Measurements from ENCODE around the gene HAUS5. TPM values are rescaled to one million over a fixed set of nuclear protein-coding genes. Genes with fewer than 3 reads are reported as not detected.

The HAUS5 gene, protein sequence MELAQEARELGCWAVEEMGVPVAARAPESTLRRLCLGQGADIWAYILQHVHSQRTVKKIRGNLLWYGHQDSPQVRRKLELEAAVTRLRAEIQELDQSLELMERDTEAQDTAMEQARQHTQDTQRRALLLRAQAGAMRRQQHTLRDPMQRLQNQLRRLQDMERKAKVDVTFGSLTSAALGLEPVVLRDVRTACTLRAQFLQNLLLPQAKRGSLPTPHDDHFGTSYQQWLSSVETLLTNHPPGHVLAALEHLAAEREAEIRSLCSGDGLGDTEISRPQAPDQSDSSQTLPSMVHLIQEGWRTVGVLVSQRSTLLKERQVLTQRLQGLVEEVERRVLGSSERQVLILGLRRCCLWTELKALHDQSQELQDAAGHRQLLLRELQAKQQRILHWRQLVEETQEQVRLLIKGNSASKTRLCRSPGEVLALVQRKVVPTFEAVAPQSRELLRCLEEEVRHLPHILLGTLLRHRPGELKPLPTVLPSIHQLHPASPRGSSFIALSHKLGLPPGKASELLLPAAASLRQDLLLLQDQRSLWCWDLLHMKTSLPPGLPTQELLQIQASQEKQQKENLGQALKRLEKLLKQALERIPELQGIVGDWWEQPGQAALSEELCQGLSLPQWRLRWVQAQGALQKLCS
- total RNA-seq = 10 to 100 TPM; 32.0 to 37.2 TPM

DNA sequence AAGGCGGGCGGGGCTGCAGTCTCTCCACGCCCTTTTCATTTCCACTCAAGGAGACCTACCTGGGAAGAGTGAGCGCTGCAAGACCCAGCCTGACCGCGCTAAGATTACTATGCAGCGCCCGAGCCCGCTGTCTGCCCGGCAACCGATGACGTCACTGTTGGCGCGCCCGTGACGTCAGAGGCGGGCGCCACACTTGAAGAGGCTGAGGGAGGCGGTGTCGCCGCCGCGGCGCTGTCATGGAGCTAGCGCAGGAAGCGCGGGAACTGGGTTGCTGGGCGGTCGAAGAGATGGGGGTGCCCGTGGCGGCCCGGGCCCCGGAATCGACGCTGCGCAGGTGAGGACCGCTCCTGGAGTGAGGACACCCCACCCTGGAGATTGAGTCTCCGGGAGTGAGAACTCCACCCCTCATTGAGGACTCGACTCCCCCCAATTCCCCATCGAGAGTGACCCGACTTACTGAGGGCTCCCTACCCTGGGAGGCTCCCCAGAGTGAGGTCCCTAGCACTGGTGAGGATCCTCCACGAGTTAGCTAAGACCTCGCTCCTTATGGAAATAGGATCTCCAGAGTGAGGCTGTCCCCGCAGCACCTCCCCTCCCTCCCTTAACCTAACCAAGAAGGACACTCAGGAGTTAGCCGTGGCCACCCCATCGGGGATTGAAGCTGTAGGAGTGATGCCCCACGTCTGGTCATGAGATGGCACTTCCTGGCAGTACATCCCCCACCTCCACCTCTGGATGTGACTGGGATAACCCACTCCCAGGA is at the start of gene HAUS5:
TSS of gene HAUS5 (plus strand) at position 177 of the 763 bp plus-strand sequence. CDS start at position 237, 60 bp downstream.
- Mint-ChIP-seq H3K4me1 (no peaks in the 10 kb centered on the region), H3K36me3 (ENCODE audit: low read depth) (peaks cover 16% of the 10 kb centered on the region), H3K4me3 (peak within 1 kb of the TSS; percentile 79), H3K9me3 (peaks cover 6% of the 10 kb centered on the region), H3K27me3 (no peaks in the 10 kb centered on the region), H3K27ac (peak within 1 kb of the TSS; percentile 91)
- ATAC-seq (replicated peaks) = peak; percentile 99

DNA sequence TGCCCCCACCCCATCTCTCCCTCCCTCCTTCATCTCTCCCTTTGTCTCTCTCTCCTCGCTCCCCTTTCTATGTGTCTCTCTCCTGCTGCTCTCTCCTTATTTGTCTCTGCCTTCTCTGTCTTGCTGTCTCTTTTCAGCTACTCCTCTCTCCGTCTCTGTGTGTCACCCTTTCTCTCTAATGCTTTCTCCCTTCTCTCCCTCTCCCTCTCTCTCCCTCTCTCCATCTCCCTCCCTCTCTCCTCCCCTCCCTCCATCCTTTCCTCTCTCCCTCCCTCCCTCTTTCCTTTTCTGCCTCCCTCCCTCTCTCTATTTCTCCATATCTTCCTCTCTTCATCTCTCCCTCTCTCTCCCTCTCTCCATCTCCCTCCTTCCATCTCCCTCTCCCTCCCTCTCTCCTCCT is 49.8 kb upstream of the HAUS5 start:
- Mint-ChIP-seq H3K27me3 (peaks cover 42% of the 10 kb centered on the region), H3K9me3 (no peaks in the 10 kb centered on the region), H3K36me3 (ENCODE audit: low read depth) (no peaks in the 10 kb centered on the region), H3K4me3 (no peak overlapping the region), H3K27ac (no peak overlapping the region), H3K4me1 (peaks cover 4% of the 10 kb centered on the region)
- ATAC-seq (replicated peaks) = no peak

DNA sequence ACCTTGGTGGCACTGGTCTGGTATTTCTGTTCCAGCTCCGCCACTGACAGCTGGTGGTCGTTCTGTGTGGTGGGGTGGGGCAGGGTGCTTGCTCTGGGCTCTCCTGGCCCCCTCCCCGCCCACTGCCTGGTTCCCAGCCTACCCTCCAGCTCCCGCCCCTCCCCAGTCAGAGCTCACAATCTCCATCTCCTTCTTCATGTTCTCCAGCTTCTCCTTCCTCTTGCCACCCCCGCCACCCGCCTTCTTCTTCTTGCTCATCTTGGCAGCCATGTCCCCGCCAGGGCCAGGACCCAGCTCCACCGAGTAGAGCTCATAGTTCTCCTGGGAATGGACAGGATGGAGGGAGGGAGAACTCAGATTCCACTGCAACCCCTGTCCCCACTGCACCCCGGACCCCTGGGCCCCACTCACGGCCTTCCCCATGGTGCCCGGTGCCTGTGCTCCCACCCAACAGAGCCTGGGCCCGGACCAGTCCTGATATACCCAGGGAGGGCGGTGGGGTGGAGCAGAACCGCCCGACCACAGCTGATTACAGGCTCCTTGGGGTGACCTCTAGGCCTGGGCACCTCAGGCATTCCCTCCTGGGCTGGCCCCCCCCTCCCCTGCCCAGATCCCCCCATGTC is 49.2 kb upstream of the HAUS5 start, which contains the start of gene ATP4A:
TSS of gene ATP4A (minus strand) at position 452 of the 623 bp plus-strand sequence. CDS start at position 423, 29 bp downstream.
- peaks cover 42% of the 10 kb centered on the region for H3K27me3 Mint-ChIP-seq
- H3K36me3 Mint-ChIP-seq (ENCODE audit: low read depth) = no peaks in the 10 kb centered on the region
- ATAC-seq (replicated peaks) = no peak
- H3K27ac Mint-ChIP-seq = no peak within 1 kb of the TSS
- peaks cover 4% of the 10 kb centered on the region for H3K4me1 Mint-ChIP-seq
- no peaks in the 10 kb centered on the region for H3K9me3 Mint-ChIP-seq
- H3K4me3 Mint-ChIP-seq = no peak within 1 kb of the TSS

DNA sequence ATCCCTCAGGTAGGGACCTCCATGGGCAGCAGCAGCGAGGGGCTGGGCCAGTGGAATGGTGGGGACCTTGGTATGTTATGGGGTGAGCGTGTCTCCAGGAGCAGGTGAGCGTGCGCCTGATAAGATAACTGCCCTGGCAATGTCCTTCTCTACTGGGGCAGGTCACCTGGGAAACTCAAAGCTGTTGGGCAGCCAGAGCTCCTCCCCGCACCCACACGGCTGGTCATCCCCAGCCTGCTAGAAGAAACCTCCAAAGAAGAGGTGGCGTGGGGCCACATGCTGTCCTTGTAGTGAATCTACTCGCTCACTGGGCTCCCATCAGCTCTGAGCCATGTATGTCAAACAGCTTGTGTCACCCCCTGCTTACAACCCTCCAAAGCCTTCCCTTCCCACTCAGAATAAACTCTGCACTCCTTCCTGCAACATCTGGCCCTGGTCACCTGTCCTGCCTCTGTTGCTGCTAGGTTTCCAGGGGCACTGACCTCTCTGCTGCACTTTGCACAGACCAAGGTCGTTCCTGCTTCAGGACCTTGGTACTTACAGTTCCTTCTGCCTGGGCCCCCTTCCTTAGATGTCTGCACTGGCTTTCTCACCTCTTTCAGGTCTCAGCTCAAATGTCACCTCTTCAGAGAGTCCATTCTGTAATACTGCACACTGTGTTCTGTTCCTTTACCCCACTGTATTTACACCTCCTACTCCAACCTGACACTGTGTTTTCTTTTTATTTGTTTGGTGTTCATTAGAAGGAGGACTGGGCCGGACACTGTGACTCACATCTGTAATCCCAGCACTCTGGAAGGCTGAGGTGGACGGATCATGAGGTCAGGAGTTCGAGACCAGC is 47.3 kb upstream of the HAUS5 start:
- Mint-ChIP-seq H3K36me3 (ENCODE audit: low read depth) (no peaks in the 10 kb centered on the region), H3K4me3 (no peak overlapping the region), H3K27ac (no peak overlapping the region), H3K27me3 (peaks cover 39% of the 10 kb centered on the region), H3K4me1 (peaks cover 4% of the 10 kb centered on the region), H3K9me3 (no peaks in the 10 kb centered on the region)
- no peak for ATAC-seq (replicated peaks)

DNA sequence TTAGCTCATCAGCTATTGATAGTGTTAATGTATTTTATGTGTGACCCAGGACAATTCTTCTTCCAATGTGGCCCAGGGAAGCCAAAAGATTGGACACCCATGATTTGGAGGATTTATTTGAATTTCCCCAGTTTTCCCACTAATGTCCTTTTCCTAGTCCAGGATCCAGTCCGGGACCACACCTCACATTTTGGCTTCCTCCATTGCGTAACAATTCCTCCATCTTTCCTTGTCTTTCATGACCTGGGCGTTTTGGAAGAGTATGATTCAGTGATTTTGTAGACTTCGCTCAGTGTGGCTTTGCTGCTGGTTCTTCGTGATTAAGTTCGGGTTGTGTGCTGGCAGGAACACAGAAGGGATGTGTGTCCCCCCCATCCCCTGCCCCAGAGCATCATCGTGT is 45.8 kb upstream of the HAUS5 start:
- Mint-ChIP-seq H3K9me3 (no peaks in the 10 kb centered on the region), H3K4me3 (no peak overlapping the region), H3K4me1 (no peaks in the 10 kb centered on the region), H3K27ac (no peak overlapping the region), H3K36me3 (ENCODE audit: low read depth) (no peaks in the 10 kb centered on the region), H3K27me3 (peaks cover 35% of the 10 kb centered on the region)
- no peak for ATAC-seq (replicated peaks)

DNA sequence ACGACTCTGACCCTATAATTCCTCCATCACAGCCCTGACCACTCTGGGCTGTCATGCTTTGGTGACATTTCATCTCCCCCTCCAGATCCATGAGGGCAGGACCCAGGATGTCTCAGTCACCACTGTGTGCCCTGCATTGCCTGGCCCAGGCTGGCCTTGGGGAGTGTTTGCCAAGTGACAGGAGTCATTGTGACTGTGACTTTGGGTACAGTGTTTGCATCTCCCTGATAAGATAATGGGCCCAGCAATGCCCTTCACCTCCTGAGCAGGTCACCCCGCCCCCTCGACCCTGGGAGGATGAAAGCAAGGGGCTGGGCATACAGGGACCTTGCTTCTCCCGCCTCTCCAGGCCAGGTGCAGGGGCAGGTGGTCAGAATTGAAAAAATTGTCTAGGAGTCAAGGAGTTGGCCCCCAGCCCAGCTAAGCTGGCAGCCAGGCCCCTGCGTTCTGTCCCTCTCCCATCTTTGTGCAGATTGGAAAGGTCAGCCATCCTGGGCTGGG is 43.2 kb upstream of the HAUS5 start:
- ATAC-seq (replicated peaks) = no peak
- H3K27me3 Mint-ChIP-seq = peaks cover 24% of the 10 kb centered on the region
- H3K36me3 Mint-ChIP-seq (ENCODE audit: low read depth) = no peaks in the 10 kb centered on the region
- H3K27ac Mint-ChIP-seq = no peak overlapping the region
- no peak overlapping the region for H3K4me3 Mint-ChIP-seq
- H3K4me1 Mint-ChIP-seq = no peaks in the 10 kb centered on the region
- peaks cover 3% of the 10 kb centered on the region for H3K9me3 Mint-ChIP-seq

DNA sequence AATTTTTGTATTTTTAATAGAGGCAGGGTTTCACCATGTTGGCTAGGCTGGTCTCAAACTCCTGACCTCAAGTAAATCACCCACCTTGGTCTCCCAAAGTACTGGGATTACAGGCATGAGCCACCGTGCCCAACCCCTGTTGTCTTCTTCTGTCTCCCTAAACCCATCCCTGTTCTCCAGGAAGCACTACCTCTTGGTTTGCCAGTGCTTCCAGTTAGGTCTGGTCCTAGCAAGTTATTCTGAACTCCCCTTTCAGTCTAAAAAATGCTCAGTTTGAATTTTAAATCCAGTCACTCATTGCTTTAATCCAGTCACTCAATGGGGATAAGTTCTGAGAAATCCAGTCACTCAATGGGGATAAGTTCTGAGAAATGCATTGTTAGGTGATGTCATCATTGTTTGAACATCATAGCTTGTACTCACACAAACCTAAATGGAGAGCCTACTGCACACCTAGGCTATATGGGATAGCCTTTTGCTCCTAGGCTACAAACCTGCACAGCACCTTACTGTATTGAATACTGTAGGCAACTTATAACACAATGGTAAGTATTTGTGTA is 41.0 kb upstream of the HAUS5 start:
- no peak overlapping the region for H3K4me3 Mint-ChIP-seq
- no peaks in the 10 kb centered on the region for H3K36me3 Mint-ChIP-seq (ENCODE audit: low read depth)
- H3K4me1 Mint-ChIP-seq = no peaks in the 10 kb centered on the region
- peak; percentile 34 for ATAC-seq (replicated peaks)
- H3K27ac Mint-ChIP-seq = no peak overlapping the region
- H3K27me3 Mint-ChIP-seq = peaks cover 19% of the 10 kb centered on the region
- H3K9me3 Mint-ChIP-seq = peaks cover 14% of the 10 kb centered on the region

DNA sequence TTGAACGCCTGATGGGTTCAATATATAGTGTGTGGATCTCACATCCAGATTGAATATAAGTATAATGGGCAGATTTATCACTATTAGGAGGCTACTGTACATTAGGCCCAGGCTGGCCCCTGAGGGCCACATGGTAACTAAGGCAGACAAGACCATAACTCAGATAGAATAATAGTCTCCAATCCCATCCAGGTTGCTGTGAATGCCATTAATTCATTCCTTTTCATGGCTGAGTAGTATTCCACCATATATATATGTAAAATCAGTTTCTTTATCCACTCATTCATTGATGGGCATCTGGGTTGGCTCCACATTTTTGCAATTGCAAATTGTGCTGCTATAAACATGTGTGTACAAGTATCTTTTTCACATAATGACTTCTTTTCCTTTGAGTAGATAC is 34.6 kb upstream of the HAUS5 start:
- no peak for ATAC-seq (replicated peaks)

DNA sequence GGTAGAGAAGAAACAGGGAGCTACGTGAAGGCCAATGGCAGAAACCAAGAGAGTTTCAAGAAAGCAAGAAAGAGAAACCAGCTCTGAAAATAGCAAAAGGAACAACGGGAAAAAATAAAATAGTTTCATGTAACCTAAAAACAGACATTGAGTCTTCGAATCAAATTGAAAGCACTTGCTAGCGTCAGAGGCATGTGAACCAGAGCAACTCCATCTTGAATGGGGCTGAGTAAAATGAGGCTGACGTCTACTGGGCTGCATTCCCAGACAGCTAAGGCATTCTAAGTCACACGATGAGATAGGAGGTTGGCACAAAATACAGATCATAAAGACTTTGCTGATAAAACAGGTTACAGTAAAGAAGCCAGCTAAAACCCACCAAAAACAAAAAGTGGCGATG is 33.8 kb upstream of the HAUS5 start:
- no peak for ATAC-seq (replicated peaks)
- Mint-ChIP-seq H3K36me3 (ENCODE audit: low read depth) (no peaks in the 10 kb centered on the region), H3K27me3 (peaks cover 15% of the 10 kb centered on the region), H3K9me3 (peaks cover 24% of the 10 kb centered on the region), H3K4me1 (peaks cover 4% of the 10 kb centered on the region), H3K27ac (no peak overlapping the region), H3K4me3 (no peak overlapping the region)

More for the DNA sequence above, 34.6 kb upstream of the HAUS5 start:
- H3K4me3 Mint-ChIP-seq = no peak overlapping the region
- peaks cover 24% of the 10 kb centered on the region for H3K9me3 Mint-ChIP-seq
- H3K27me3 Mint-ChIP-seq = peaks cover 12% of the 10 kb centered on the region
- no peaks in the 10 kb centered on the region for H3K36me3 Mint-ChIP-seq (ENCODE audit: low read depth)
- H3K27ac Mint-ChIP-seq = no peak overlapping the region
- H3K4me1 Mint-ChIP-seq = peaks cover 4% of the 10 kb centered on the region

DNA sequence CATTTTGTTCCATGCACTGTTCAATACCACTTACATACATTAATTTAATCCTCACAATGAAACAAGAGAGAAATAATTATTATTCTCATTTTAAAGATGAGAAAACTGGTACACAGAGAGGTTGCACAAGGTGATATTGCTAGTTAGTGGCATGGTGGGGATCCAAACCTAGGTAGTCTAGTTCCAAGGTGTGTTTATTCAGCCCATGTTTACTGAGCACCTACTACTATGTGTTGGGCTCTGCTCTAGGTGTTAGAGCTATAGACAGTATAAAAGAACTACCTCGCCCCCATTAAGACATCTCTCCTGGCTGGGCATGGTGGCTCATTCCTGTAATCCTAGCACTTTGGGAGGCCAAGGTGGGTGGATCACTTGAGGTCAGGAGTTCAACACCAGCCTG is 29.8 kb upstream of the HAUS5 start:
- Mint-ChIP-seq H3K9me3 (peaks cover 2% of the 10 kb centered on the region), H3K27ac (no peak overlapping the region), H3K36me3 (ENCODE audit: low read depth) (no peaks in the 10 kb centered on the region), H3K4me1 (no peaks in the 10 kb centered on the region), H3K4me3 (no peak overlapping the region), H3K27me3 (peaks cover 18% of the 10 kb centered on the region)
- ATAC-seq (replicated peaks) = no peak

DNA sequence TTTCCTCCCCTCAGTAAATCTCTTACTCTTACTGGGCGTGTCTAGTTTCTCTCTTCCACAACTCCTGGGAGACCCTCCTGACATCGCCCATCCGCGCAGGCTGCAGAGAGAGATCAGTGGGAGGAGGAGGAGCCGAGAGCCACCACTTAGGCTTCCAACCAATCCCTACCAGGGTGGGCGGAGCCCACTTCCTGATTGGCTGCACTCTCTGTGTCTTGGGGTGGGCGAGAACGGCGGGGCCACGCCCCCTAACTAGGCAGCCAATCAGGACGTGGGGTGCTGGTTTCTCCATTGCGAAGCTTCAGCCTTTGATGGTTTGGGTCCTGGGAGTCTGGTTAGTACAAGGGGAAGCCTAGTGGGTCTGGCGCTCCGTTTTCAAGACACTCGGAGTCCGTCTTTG is 26.7 kb upstream of the HAUS5 start, which contains the start of gene PMIS2:
TSS of gene PMIS2 (plus strand) at position 326 of the 400 bp plus-strand sequence. CDS start 87 bp downstream, outside the sequence.
- no peaks in the 10 kb centered on the region for H3K4me1 Mint-ChIP-seq
- peak; percentile 55 for ATAC-seq (replicated peaks)
- H3K27ac Mint-ChIP-seq = no peak within 1 kb of the TSS
- no peaks in the 10 kb centered on the region for H3K9me3 Mint-ChIP-seq
- H3K27me3 Mint-ChIP-seq = peaks cover 16% of the 10 kb centered on the region
- H3K36me3 Mint-ChIP-seq (ENCODE audit: low read depth) = no peaks in the 10 kb centered on the region
- H3K4me3 Mint-ChIP-seq = no peak within 1 kb of the TSS

DNA sequence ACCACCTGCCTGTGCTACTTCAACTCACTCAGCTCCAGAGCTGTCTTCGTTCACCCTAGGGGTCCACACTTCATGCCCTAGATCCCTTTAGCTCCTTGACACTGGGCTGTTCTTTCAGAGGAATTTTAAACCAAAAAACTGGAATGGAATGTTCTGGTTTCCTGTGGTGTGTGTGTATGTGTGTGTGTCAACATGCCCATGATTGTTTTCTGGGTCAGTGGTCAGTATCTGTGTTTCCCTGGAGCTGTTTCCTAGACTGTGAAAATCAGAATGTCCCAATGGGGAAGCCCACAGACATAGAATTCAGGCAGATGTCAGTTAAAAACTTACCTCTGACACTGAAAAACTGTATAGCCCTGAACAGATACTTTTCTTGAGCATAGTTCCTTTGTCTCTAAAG is 25.2 kb upstream of the HAUS5 start:
- no peaks in the 10 kb centered on the region for H3K4me1 Mint-ChIP-seq
- H3K36me3 Mint-ChIP-seq (ENCODE audit: low read depth) = no peaks in the 10 kb centered on the region
- ATAC-seq (replicated peaks) = no peak
- H3K27me3 Mint-ChIP-seq = peaks cover 16% of the 10 kb centered on the region
- H3K27ac Mint-ChIP-seq = no peak overlapping the region
- no peak overlapping the region for H3K4me3 Mint-ChIP-seq
- H3K9me3 Mint-ChIP-seq = no peaks in the 10 kb centered on the region

DNA sequence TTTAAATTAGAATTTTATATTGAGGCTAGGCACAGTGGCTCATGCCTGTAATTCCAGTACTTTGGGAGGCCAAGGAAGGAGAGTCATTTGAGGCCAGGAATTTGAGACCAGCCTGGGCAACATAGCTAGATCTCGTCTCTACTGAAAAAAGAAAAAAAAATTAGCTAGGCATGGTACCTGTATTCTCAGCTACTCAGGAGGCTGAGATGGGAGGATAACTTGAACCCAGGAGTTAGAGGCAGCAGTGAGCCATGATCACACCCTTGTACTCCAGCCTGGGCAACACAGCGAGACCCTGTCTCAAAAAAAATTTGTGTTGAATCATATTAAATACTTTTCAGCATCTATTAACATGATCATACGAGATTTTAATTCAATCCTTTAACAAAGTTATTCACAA is 21.7 kb upstream of the HAUS5 start:
- Mint-ChIP-seq H3K4me1 (no peaks in the 10 kb centered on the region), H3K36me3 (ENCODE audit: low read depth) (no peaks in the 10 kb centered on the region), H3K4me3 (no peak overlapping the region), H3K9me3 (no peaks in the 10 kb centered on the region), H3K27ac (no peak overlapping the region), H3K27me3 (peaks cover 4% of the 10 kb centered on the region)
- no peak for ATAC-seq (replicated peaks)
